Measurements from ENCODE around the gene MTPN. TPM values are rescaled to one million over a fixed set of nuclear protein-coding genes. Genes with fewer than 3 reads are reported as not detected.

MTPN gene
- total RNA-seq, 1 donor from 2014 or later: 114 TPM

DNA sequence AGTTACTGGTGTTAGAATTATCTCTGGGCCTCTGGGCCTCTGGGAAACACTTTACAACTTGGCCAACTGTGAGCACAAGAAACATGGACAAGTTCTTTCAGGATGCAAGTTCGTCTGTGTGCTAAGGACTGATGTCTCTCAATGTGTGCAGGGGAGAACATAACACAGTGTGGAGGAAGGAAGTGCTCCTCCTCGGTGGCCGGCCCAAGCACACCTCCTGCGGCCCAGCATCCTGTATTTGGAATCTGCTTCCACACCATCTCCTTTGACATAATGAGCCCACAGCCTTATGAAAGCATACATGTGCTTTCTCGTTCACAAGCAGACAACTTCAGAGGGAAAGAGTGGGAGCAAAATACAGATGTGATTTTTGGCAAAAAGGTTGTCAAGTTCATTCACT, 59.0 kb downstream of the MTPN start:
- Mint-ChIP-seq H3K36me3 (peaks cover 5% of the 10 kb centered on the region), H3K4me3 (no peak overlapping the region)

DNA sequence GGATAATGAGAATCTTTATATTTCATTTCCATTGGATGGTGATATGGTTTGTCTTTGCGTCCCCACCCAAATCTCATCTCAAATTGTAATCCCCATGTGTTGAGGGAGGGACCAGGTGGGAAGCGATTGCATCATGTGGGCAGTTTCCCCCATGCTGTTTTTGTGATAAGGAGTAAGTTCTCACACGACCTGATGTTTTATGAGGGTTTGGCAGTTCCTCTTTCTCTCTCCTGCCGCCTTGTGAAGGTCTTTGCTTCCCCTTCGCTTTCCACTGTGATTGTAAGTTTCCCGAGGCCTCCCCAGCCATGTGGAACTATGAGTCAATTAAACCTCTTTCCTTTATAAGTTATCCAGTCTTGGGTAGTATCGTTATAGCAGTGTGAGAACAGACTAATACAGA, 59.4 kb downstream of the MTPN start:
- TF ChIP-seq, protein P1, sequence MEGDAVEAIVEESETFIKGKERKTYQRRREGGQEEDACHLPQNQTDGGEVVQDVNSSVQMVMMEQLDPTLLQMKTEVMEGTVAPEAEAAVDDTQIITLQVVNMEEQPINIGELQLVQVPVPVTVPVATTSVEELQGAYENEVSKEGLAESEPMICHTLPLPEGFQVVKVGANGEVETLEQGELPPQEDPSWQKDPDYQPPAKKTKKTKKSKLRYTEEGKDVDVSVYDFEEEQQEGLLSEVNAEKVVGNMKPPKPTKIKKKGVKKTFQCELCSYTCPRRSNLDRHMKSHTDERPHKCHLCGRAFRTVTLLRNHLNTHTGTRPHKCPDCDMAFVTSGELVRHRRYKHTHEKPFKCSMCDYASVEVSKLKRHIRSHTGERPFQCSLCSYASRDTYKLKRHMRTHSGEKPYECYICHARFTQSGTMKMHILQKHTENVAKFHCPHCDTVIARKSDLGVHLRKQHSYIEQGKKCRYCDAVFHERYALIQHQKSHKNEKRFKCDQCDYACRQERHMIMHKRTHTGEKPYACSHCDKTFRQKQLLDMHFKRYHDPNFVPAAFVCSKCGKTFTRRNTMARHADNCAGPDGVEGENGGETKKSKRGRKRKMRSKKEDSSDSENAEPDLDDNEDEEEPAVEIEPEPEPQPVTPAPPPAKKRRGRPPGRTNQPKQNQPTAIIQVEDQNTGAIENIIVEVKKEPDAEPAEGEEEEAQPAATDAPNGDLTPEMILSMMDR (IDR thresholded peaks at IDR 0.05; ENCODE audit: unreplicated experiment): no peak
- Mint-ChIP-seq H3K9me3 (peaks cover 10% of the 10 kb centered on the region), H3K27ac (no peak overlapping the region), H3K36me3 (peaks cover 5% of the 10 kb centered on the region), H3K27me3 (ENCODE audit: low read depth) (no peaks in the 10 kb centered on the region), H3K4me3 (no peak overlapping the region), H3K4me1 (no peaks in the 10 kb centered on the region)
- DNase-seq (ENCODE audit: low spot score in 2 of 2, unreplicated experiment in 2 of 2): no peak

More for the DNA sequence above, 59.0 kb downstream of the MTPN start:
- no peak for DNase-seq (ENCODE audit: low spot score in 2 of 2, unreplicated experiment in 2 of 2)
- TF ChIP-seq, protein P1 (IDR thresholded peaks at IDR 0.05; ENCODE audit: unreplicated experiment): no peak
- no peak overlapping the region for H3K27ac Mint-ChIP-seq
- no peaks in the 10 kb centered on the region for H3K27me3 Mint-ChIP-seq (ENCODE audit: low read depth)
- H3K4me1 Mint-ChIP-seq: no peaks in the 10 kb centered on the region
- peaks cover 10% of the 10 kb centered on the region for H3K9me3 Mint-ChIP-seq

DNA sequence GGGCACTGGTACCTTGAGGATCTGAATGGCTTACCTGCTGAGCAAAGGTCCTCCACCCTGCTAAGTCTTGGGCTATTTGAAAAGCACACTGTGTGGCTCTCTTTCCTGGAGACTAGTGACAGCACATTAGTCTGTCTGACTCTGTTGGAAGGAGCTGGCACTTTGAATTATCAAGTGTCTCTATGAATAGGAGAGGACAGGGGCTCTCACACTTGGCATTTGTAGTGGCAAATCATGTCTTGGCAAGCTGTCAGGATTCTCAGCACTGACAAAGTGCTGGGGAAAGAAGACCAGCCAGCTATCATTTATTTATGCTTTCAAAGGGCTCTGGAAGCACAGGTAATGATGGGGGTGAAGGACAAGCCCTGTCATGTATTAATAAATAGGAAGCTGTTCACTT, 62.8 kb downstream of the MTPN start:
- DNase-seq (ENCODE audit: low spot score in 2 of 2, unreplicated experiment in 2 of 2): no peak
- Mint-ChIP-seq H3K27me3 (ENCODE audit: low read depth) (no peaks in the 10 kb centered on the region), H3K36me3 (peaks cover 2% of the 10 kb centered on the region), H3K27ac (no peak overlapping the region), H3K4me1 (peaks cover 15% of the 10 kb centered on the region), H3K9me3 (no peaks in the 10 kb centered on the region), H3K4me3 (no peak overlapping the region)
- TF ChIP-seq, protein P1 (IDR thresholded peaks at IDR 0.05; ENCODE audit: unreplicated experiment): no peak

DNA sequence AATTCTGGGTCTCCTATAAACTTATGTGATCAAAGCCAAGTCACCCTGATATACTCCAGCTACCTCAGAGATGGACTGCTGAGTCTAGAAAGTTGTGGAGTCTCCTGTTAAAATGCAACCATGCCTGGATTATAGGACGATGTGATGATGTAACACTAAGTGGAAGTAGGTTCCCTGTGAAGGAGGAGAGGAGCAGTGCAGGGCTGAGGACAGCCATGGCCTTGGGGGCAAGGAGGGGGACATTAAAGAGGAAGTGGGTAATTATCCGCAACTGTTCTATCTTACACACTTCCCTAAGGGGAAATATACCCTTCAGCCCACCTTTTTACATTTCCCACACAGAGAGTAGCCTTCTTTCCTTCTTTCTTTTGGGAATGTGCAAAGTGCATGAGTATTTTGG, 63.8 kb downstream of the MTPN start:
- DNase-seq (ENCODE audit: low spot score in 2 of 2, unreplicated experiment in 2 of 2): no peak
- peaks cover 2% of the 10 kb centered on the region for H3K36me3 Mint-ChIP-seq
- TF ChIP-seq, protein P1 (IDR thresholded peaks at IDR 0.05; ENCODE audit: unreplicated experiment): no peak
- H3K4me3 Mint-ChIP-seq: no peak overlapping the region
- no peaks in the 10 kb centered on the region for H3K27me3 Mint-ChIP-seq (ENCODE audit: low read depth)
- H3K27ac Mint-ChIP-seq: no peak overlapping the region
- H3K4me1 Mint-ChIP-seq: peaks cover 15% of the 10 kb centered on the region
- H3K9me3 Mint-ChIP-seq: no peaks in the 10 kb centered on the region

DNA sequence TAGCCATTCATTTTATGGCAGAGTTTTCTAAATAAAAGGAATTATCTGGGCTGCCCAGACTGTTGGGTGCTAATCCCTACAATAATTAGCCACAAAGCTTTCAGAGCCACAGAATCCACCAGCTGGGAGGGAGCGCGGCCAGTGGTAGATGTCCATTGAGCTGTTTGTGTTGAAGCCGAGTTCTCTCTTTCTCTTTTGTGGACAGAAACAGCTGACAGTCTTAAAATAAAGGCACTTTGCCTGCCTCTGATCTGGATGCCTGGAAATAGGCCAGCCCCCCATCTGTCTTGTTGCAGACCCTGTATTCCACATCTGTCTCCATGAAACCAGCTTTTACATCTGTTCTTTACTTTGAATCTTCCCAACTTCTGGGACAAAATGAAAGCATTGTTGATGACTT, 66.1 kb downstream of the MTPN start:
- peaks cover 2% of the 10 kb centered on the region for H3K36me3 Mint-ChIP-seq

More for the DNA sequence above, 66.1 kb downstream of the MTPN start:
- DNase-seq (ENCODE audit: low spot score in 2 of 2, unreplicated experiment in 2 of 2): no peak
- no peaks in the 10 kb centered on the region for H3K9me3 Mint-ChIP-seq
- TF ChIP-seq, protein P1 (IDR thresholded peaks at IDR 0.05; ENCODE audit: unreplicated experiment): no peak
- H3K4me1 Mint-ChIP-seq: peaks cover 15% of the 10 kb centered on the region
- H3K4me3 Mint-ChIP-seq: no peak overlapping the region
- H3K27ac Mint-ChIP-seq: peak overlapping the region; percentile 66
- H3K27me3 Mint-ChIP-seq (ENCODE audit: low read depth): no peaks in the 10 kb centered on the region

Data from mesothelial cell of epicardium (in vitro differentiated cells).